Skeletal muscle satellite cell (primary cell): ENCODE data around the gene PARP12.

ENCODE experiments used
- H3K27me3 ChIP-seq: 2 replicates; pipeline ENCODE4 v1.7.0; 2013; ENCODE audit warnings: low read length; ENCODE audit not compliant: control insufficient read depth, insufficient read depth
- H3K36me3 ChIP-seq: 2 replicates; pipeline ENCODE4 v1.7.0; 2013; ENCODE audit warnings: mild to moderate bottlenecking, control low read depth, low read length; ENCODE audit not compliant: insufficient read depth
- H3K4me1 ChIP-seq: 2 replicates; pipeline ENCODE4 v1.7.0; 2013; ENCODE audit warnings: low read length; ENCODE audit not compliant: control insufficient read depth, insufficient read depth
- H3K4me2 ChIP-seq: 2 replicates; pipeline ENCODE4 v1.7.0; 2013; ENCODE audit warnings: mild to moderate bottlenecking, low read length
- H3K4me3 ChIP-seq: 2 replicates; pipeline ENCODE4 v1.7.0; 2013; ENCODE audit warnings: low read length
- H3K9ac ChIP-seq: 2 replicates; pipeline ENCODE4 v1.7.0; 2013; ENCODE audit warnings: mild to moderate bottlenecking, low read depth, low read length, moderate library complexity
- H3K9me3 ChIP-seq: replicated peaks from 2 replicates; pipeline ENCODE4 v1.7.0; 2013; ENCODE audit warnings: mild to moderate bottlenecking, control low read depth, low read length

Gene PARP12

DNA sequence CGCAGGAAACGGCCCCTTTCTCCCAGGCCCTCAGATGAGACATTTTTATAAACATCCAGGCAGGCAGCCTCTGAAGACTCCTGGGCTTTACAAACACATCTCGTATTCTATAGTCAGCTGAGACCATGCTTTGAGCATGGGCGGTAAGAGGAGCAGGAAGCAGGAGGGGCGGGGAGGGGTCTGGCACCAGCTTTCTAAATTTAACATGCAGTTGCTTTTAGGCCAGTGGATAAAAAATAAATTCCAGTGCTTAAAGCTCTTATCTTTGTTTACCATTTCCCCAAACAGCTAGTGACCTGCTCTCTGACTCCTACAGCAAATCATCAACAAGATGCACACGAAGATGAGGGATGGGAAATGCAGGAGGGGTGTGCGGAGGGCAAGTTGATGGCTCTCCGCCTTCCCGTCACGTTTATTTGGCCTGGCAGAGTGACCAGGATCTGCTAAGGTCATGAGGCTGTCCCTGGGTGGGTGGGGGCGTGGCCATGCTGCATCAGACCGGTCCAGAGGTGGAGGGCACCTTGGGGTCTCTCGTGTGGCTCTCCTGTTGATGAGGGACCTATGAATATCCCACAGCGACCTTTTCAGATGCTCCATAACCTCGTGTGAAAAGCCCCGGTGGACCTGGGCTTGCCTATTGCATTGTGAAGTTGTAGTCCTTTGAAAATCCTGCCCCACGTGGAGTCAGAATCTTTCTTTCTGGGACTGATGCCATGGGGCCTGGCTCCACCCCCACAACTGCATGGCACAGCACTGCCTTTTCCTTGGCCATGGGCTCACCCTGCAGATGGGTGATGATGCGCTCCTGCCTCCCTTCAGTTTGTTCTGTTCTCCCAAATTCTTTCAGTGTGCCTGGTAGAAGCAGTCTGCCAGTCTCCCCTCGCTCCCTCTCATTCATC lies 67.5 kb downstream of the PARP12 start:
- no peaks in the 10 kb centered on the region for H3K27me3 ChIP-seq
- no peak overlapping the region for H3K4me3 ChIP-seq
- H3K4me2 ChIP-seq: no peak overlapping the region
- no peaks in the 10 kb centered on the region for H3K36me3 ChIP-seq
- H3K9ac ChIP-seq: no peak overlapping the region
- no peaks in the 10 kb centered on the region for H3K9me3 ChIP-seq
- peaks cover 13% of the 10 kb centered on the region for H3K4me1 ChIP-seq

GRCh38 chr7:139994356-139994755 lies 68.4 kb downstream of the PARP12 start:
- Histone ChIP-seq H3K4me2 (no peak overlapping the region), H3K36me3 (no peaks in the 10 kb centered on the region), H3K4me1 (peaks cover 13% of the 10 kb centered on the region), H3K9ac (no peak overlapping the region), H3K9me3 (no peaks in the 10 kb centered on the region), H3K4me3 (no peak overlapping the region), H3K27me3 (no peaks in the 10 kb centered on the region)

DNA sequence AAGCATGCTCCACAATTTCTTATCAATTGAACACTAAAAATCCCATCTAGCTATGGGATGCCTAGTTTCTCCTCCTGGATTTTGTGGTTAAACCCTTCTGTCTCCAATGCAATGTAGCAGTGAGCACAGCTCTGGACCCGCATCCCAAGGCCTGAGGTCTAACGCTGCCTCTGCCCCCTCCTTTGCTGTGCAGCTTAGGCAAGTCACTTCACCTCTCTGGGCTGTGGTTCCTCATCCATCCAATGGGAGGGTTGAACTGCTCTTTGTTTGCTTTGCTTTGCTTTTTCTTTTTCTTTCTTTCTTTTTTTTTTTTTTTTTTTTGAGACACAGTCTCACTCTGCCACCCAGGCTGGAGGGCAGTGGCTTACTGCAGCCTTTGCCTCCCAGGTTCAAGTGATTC lies 69.2 kb downstream of the PARP12 start:
- H3K9me3 ChIP-seq: no peaks in the 10 kb centered on the region
- H3K4me2 ChIP-seq: no peak overlapping the region
- H3K4me3 ChIP-seq: no peak overlapping the region
- H3K27me3 ChIP-seq: no peaks in the 10 kb centered on the region
- no peak overlapping the region for H3K9ac ChIP-seq
- peaks cover 13% of the 10 kb centered on the region for H3K4me1 ChIP-seq
- no peaks in the 10 kb centered on the region for H3K36me3 ChIP-seq

DNA sequence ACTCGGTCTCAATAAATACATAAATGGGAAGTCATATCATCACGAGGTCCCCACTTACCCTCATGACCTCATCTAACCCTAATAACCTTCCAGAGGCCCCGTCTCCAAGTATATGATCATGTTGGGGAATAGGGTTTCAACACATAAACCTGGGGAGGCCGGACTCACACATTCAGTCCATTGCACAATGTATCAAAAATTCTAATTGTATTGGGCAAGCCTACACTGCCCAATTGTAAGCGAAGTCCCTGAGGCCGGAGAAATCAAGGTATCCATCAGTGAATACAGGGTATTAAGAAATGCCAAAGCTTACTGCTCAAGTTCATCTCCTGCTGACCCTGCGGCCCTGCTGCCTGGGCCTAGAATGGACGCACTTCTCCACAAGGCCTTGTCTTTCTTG lies 69.6 kb downstream of the PARP12 start:
- no peaks in the 10 kb centered on the region for H3K36me3 ChIP-seq

GRCh38 chr7:139992353-139993044 lies 70.3 kb downstream of the PARP12 start:
- H3K36me3 ChIP-seq: no peaks in the 10 kb centered on the region
- H3K9me3 ChIP-seq: no peaks in the 10 kb centered on the region
- no peak overlapping the region for H3K9ac ChIP-seq
- no peak overlapping the region for H3K4me2 ChIP-seq
- peaks cover 13% of the 10 kb centered on the region for H3K4me1 ChIP-seq
- no peaks in the 10 kb centered on the region for H3K27me3 ChIP-seq
- no peak overlapping the region for H3K4me3 ChIP-seq

More for the DNA sequence above, 69.6 kb downstream of the PARP12 start:
- Histone ChIP-seq H3K4me1 (peaks cover 13% of the 10 kb centered on the region), H3K9ac (no peak overlapping the region), H3K27me3 (no peaks in the 10 kb centered on the region), H3K9me3 (no peaks in the 10 kb centered on the region), H3K4me3 (no peak overlapping the region), H3K4me2 (no peak overlapping the region)

DNA sequence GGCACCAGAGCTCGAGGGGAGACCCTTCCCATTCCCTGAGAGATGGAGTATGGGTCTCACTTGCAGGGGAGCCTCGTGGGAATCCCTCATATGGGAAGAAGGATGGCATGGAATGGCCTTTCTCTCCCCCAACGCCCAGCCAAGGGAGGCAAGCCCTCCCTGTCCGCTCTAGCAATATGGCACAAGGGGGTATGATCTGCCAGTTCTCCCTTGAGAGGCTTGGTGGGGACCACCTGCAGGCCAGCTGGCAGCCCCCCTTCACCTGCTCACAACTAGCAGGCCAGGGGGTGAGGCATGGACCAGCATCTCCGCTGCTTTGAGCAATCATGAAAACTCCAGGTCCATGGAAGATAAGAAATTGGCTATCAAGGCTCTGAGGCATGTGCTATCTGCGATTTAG lies 70.8 kb downstream of the PARP12 start:
- Histone ChIP-seq H3K9ac (no peak overlapping the region), H3K9me3 (no peaks in the 10 kb centered on the region)

GRCh38 chr7:139991269-139991666 lies 71.5 kb downstream of the PARP12 start:
- no peaks in the 10 kb centered on the region for H3K36me3 ChIP-seq
- no peak overlapping the region for H3K4me3 ChIP-seq
- H3K9ac ChIP-seq: no peak overlapping the region
- peaks cover 13% of the 10 kb centered on the region for H3K4me1 ChIP-seq
- no peak overlapping the region for H3K4me2 ChIP-seq
- no peaks in the 10 kb centered on the region for H3K27me3 ChIP-seq
- H3K9me3 ChIP-seq: no peaks in the 10 kb centered on the region

More for the DNA sequence above, 70.8 kb downstream of the PARP12 start:
- Histone ChIP-seq H3K4me3 (no peak overlapping the region), H3K4me1 (peaks cover 13% of the 10 kb centered on the region), H3K4me2 (no peak overlapping the region), H3K27me3 (no peaks in the 10 kb centered on the region), H3K36me3 (no peaks in the 10 kb centered on the region)

GRCh38 chr7:139990571-139991268 lies 72.0 kb downstream of the PARP12 start:
- H3K4me2 ChIP-seq: no peak overlapping the region

DNA sequence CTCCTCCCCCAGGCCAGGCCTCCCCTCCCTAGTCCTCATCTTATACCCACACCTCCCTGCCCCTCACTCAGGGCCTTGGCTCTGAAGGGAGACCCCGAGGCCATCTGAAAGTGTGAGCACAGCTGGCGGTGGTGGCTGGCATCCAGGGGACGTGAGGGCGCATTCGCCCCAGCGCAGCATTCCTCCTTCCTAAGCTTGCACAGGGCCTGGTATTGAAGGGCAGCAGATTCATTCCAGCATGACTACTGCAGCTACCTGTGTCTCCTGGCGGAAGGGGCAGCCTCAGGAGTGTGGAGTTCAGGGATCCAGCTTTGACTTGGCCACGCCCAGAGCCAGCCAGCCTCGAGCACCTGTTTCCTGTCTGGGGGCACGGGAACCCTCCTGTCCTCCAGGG lies 72.6 kb downstream of the PARP12 start:
- Histone ChIP-seq H3K4me2 (no peak overlapping the region), H3K36me3 (no peaks in the 10 kb centered on the region), H3K9ac (no peak overlapping the region), H3K4me1 (peaks cover 6% of the 10 kb centered on the region), H3K9me3 (no peaks in the 10 kb centered on the region), H3K4me3 (no peak overlapping the region), H3K27me3 (no peaks in the 10 kb centered on the region)

More at GRCh38 chr7:139990571-139991268, 72.0 kb downstream of the PARP12 start:
- no peaks in the 10 kb centered on the region for H3K27me3 ChIP-seq
- no peaks in the 10 kb centered on the region for H3K36me3 ChIP-seq
- no peaks in the 10 kb centered on the region for H3K9me3 ChIP-seq
- no peak overlapping the region for H3K9ac ChIP-seq
- no peak overlapping the region for H3K4me3 ChIP-seq
- H3K4me1 ChIP-seq: peaks cover 12% of the 10 kb centered on the region

- Histone ChIP-seq H3K9me3 (no peaks in the 10 kb centered on the region), H3K9ac (no peak overlapping the region), H3K4me2 (no peak overlapping the region), H3K27me3 (no peaks in the 10 kb centered on the region), H3K4me1 (no peaks in the 10 kb centered on the region), H3K4me3 (no peak overlapping the region), H3K36me3 (no peaks in the 10 kb centered on the region)
These were observed 73.2 kb downstream of the PARP12 start for GRCh38 chr7:139989366-139990141.
